ENCODE results near the gene C1orf210. TPM values are rescaled to one million over a fixed set of nuclear protein-coding genes. Genes with fewer than 3 reads are reported as not detected.
A peak's percentile ranks its signal among the peaks of the same experiment; 100 is the strongest.

C1orf210 gene
- total and polyA plus RNA-seq, 2 donors, result 0.66 to 3.1 TPM

DNA sequence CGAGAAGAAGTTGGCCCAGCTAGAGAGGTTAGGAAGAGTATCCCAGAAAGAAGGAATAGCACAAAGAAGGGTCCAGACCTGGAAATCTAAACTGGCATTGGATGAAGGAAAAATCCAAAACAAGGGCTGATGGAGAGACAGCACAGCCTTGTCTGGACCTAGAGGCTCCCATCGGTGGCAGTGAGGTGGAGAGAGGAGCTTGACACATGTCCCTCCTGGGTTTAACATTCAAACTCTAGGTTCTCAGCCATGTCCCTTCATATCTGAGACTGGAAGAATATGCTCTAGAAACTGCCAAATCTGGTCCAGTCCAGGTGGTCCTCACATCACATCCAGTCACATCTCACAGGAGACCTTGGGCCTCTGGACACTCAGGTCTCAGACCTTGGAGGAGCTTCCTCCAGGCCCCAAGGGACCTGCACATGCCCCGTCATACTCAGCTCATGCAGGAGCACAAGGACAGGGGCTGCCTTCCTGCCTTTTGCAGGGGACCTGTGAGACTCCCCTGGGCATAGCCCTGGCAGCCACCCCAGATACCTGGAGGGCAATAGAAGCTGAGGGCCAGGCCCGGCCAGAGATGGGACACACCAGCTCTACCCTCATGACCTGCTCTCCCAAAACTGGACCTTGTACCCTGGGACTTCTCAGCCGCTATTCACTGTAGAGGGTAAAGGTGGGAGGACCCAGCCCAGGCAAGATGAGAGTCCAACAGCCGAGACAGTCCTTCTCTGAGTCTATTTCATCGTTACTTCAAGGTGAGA lies 8.1 kb downstream of the C1orf210 start:
- 97% methylated on average over 7 of the region's 7 CpGs for WGBS

DNA sequence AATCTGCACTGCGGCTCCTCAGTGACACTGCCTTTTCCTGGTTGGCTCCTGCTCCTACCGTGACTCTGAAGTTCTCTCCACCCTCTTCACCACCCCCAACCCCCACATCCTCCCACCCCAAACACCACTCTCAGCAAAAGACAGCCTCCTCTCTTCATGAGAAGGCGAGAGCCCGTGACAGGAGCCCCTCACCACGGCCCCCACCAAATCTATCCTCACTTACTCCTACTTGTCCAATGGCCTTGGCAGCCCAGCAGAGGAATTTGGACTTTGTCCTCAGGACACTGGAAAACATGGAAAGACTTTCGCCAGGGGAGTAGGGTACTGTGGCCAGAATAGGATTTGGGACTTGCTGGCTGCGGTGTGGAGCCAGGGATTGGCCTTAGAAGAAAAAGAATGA lies 8.7 kb downstream of the C1orf210 start:
- Histone ChIP-seq H3K27ac (ENCODE audit: low read depth in 1 of 2, low read length in 1 of 2) (no peak overlapping the region), H3K4me3 (ENCODE audit: low read length in 2 of 2) (no peak overlapping the region), H3K4me1 (ENCODE audit: control insufficient read depth in 2 of 2, insufficient read depth in 2 of 2, low read length in 2 of 2) (peaks cover 0 to 23% of the 10 kb centered on the region in 2 donors), H3K27me3 (ENCODE audit: control insufficient read depth in 2 of 2, insufficient read depth in 1 of 2, low read length in 1 of 2) (no peaks in the 10 kb centered on the region), H3K9me3 (ENCODE audit: control insufficient read depth in 2 of 2, insufficient read depth in 1 of 2, low read length in 1 of 2) (peaks cover 0 to 10% of the 10 kb centered on the region in 2 donors), H3K36me3 (ENCODE audit: control insufficient read depth in 2 of 2, insufficient read depth in 2 of 2, low read length in 1 of 2) (no peaks in the 10 kb centered on the region)
- WGBS, result 87% methylated on average over 7 of the region's 7 CpGs
- peak in 2 of 9 donors; percentile 38 to 53 for DNase-seq (ENCODE audit: low read depth in 6 of 9, low spot score in 9 of 9)

More for the DNA sequence above, 8.1 kb downstream of the C1orf210 start:
- H3K4me3 ChIP-seq (ENCODE audit: low read length in 2 of 2), result no peak overlapping the region
- H3K36me3 ChIP-seq (ENCODE audit: control insufficient read depth in 2 of 2, insufficient read depth in 2 of 2, low read length in 1 of 2), result no peaks in the 10 kb centered on the region
- no peak overlapping the region for H3K27ac ChIP-seq (ENCODE audit: low read depth in 1 of 2, low read length in 1 of 2)
- no peaks in the 10 kb centered on the region for H3K27me3 ChIP-seq (ENCODE audit: control insufficient read depth in 2 of 2, insufficient read depth in 1 of 2, low read length in 1 of 2)
- peaks cover 0 to 23% of the 10 kb centered on the region in 2 donors for H3K4me1 ChIP-seq (ENCODE audit: control insufficient read depth in 2 of 2, insufficient read depth in 2 of 2, low read length in 2 of 2)
- H3K9me3 ChIP-seq (ENCODE audit: control insufficient read depth in 2 of 2, insufficient read depth in 1 of 2, low read length in 1 of 2), result peaks cover 0 to 10% of the 10 kb centered on the region in 2 donors
- DNase-seq (ENCODE audit: low read depth in 6 of 9, low spot score in 9 of 9), result no peak

DNA sequence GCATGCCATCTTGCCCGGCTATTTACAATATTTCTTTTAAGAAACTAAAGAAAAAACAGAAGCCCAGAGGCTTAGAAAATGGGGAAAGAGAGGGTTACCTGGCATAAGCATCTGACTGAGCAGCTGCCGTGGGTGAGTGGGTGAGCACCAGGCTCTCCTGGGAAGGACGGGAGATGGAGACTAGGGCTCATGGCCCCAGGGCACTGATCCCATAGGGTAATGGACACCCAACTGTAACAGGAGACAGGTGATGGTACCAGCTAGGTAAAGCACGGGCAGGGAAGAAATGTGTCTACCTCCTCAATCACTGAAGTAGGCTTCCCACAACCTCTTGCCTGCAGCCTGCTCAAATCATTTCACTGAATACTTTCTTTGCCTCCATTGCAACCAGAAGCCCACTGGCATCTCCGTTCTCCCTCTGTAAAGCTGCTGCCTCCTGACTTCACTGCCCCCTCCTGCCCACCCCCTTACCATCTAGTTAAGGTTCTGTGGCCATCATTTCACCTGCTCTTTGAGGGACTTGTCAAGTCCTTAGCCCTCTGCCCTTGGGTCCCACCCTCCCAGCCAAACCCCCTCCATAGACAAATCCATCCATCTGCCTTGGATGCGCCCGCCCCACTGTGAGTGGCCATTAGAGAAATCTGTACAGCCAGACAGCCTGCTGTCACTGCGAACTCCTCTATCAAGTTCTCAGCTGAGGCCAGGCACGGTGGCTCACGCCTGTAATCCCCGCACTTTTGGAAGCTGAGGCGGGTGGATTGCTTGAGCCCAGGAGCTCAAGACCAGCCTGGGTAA lies 9.4 kb downstream of the C1orf210 start:
- Histone ChIP-seq H3K27ac (ENCODE audit: low read depth in 1 of 2, low read length in 1 of 2) (peak overlapping the region in 1 of 2 donors; percentile 53), H3K9me3 (ENCODE audit: control insufficient read depth in 2 of 2, insufficient read depth in 1 of 2, low read length in 1 of 2) (peaks cover 0 to 10% of the 10 kb centered on the region in 2 donors), H3K27me3 (ENCODE audit: control insufficient read depth in 2 of 2, insufficient read depth in 1 of 2, low read length in 1 of 2) (no peaks in the 10 kb centered on the region), H3K36me3 (ENCODE audit: control insufficient read depth in 2 of 2, insufficient read depth in 2 of 2, low read length in 1 of 2) (no peaks in the 10 kb centered on the region), H3K4me3 (ENCODE audit: low read length in 2 of 2) (no peak overlapping the region), H3K4me1 (ENCODE audit: control insufficient read depth in 2 of 2, insufficient read depth in 2 of 2, low read length in 2 of 2) (peaks cover 0 to 23% of the 10 kb centered on the region in 2 donors)
- DNase-seq (ENCODE audit: low read depth in 6 of 9, low spot score in 9 of 9), result no peak
- 96% methylated on average over 12 of the region's 12 CpGs for WGBS

DNA sequence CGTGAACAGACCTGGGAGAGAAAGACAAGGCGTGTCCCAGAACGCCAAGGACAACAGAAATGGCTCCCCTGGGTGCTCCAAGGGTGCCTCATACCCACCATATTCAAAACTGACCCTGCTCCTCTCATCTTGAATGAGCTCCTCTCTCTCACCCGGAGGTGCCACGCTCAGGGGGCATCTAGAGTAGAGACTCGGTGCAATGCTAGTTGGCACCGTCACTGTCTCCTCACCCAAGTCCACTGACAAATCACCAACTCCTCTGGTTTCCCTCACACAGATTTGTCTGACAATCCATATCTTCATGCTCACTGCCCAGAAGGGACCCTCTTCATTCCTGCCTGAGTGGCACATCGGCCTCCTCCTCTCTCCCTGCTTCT lies 10.6 kb downstream of the C1orf210 start:
- Histone ChIP-seq H3K36me3 (ENCODE audit: control insufficient read depth in 2 of 2, insufficient read depth in 2 of 2, low read length in 1 of 2) (no peaks in the 10 kb centered on the region), H3K4me3 (ENCODE audit: low read length in 2 of 2) (no peak overlapping the region), H3K27ac (ENCODE audit: low read depth in 1 of 2, low read length in 1 of 2) (no peak overlapping the region), H3K9me3 (ENCODE audit: control insufficient read depth in 2 of 2, insufficient read depth in 1 of 2, low read length in 1 of 2) (peaks cover 0 to 10% of the 10 kb centered on the region in 2 donors), H3K4me1 (ENCODE audit: control insufficient read depth in 2 of 2, insufficient read depth in 2 of 2, low read length in 2 of 2) (peaks cover 3 to 28% of the 10 kb centered on the region in 2 donors), H3K27me3 (ENCODE audit: control insufficient read depth in 2 of 2, insufficient read depth in 1 of 2, low read length in 1 of 2) (peaks cover 0 to 7% of the 10 kb centered on the region in 2 donors)
- no peak for DNase-seq (ENCODE audit: low read depth in 6 of 9, low spot score in 9 of 9)
- WGBS, result 97% methylated on average over 8 of the region's 8 CpGs

DNA sequence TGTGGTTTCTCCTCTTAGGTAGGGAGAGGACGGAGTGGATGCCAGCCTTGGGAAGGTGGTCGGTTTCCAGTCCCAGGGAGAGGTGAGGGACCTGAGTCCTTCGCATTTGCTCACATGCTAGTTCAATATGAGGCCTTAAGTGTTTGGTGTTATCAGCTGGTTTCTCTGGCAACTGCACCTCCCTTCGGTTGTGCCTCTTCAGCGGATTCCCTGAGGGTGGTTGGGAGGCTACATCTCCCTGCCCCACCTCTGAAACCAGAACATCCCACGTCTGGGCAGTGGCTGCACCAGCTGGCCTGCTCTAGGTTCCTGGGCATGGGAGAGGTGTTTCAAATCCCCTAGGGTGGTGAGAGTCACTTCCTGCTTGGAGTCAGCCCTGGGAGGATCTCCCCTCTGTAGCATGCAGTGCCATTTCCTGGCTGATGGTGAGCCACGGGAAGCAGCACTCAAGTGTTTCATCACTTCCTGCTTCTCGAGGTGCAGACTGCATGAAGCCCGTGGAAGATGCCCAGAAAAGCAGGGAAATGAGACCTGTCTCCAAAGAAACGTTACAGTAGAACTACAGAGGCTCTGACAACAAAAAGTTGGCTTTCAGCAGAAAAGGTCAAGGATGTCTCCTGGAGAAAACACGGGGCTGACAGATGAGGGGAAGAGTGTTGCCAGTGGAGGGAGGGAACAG lies 11.1 kb downstream of the C1orf210 start:
- Histone ChIP-seq H3K36me3 (ENCODE audit: control insufficient read depth in 2 of 2, insufficient read depth in 2 of 2, low read length in 1 of 2) (no peaks in the 10 kb centered on the region), H3K9me3 (ENCODE audit: control insufficient read depth in 2 of 2, insufficient read depth in 1 of 2, low read length in 1 of 2) (peaks cover 0 to 10% of the 10 kb centered on the region in 2 donors), H3K27ac (ENCODE audit: low read depth in 1 of 2, low read length in 1 of 2) (peak overlapping the region in 1 of 2 donors; percentile 69), H3K4me1 (ENCODE audit: control insufficient read depth in 2 of 2, insufficient read depth in 2 of 2, low read length in 2 of 2) (peaks cover 3 to 28% of the 10 kb centered on the region in 2 donors), H3K27me3 (ENCODE audit: control insufficient read depth in 2 of 2, insufficient read depth in 1 of 2, low read length in 1 of 2) (peaks cover 0 to 7% of the 10 kb centered on the region in 2 donors), H3K4me3 (ENCODE audit: low read length in 2 of 2) (no peak overlapping the region)
- WGBS, result 61% methylated on average over 11 of the region's 11 CpGs
- DNase-seq (ENCODE audit: low read depth in 6 of 9, low spot score in 9 of 9), result peak in 4 of 9 donors; percentile 24 to 71 (median 50)

DNA sequence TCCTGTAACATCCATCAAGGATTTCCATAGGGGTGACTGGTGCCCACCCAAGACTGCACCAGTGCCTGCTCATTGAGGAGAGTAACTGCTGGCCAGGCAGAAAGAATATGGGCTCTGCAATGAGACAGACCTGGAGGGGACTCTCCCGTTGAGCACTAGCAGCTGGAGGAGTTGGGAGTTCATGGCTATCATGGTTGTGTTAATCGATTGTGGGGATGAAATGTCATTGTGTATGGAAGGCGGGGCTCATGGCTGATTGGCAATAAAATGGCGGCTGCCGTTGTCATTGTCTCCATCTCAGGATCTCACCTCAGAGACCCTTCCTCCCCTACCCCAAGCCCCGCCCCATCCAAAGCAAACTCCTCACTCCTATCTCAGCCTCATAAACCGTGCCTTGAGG lies 11.7 kb downstream of the C1orf210 start:
- H3K4me1 ChIP-seq (ENCODE audit: control insufficient read depth in 2 of 2, insufficient read depth in 2 of 2, low read length in 2 of 2), result peaks cover 3 to 28% of the 10 kb centered on the region in 2 donors
- no peak overlapping the region for H3K27ac ChIP-seq (ENCODE audit: low read depth in 1 of 2, low read length in 1 of 2)
- no peaks in the 10 kb centered on the region for H3K36me3 ChIP-seq (ENCODE audit: control insufficient read depth in 2 of 2, insufficient read depth in 2 of 2, low read length in 1 of 2)
- no peak overlapping the region for H3K4me3 ChIP-seq (ENCODE audit: low read length in 2 of 2)
- H3K27me3 ChIP-seq (ENCODE audit: control insufficient read depth in 2 of 2, insufficient read depth in 1 of 2, low read length in 1 of 2), result peaks cover 0 to 7% of the 10 kb centered on the region in 2 donors
- peaks cover 0 to 10% of the 10 kb centered on the region in 2 donors for H3K9me3 ChIP-seq (ENCODE audit: control insufficient read depth in 2 of 2, insufficient read depth in 1 of 2, low read length in 1 of 2)
- no peak for DNase-seq (ENCODE audit: low read depth in 6 of 9, low spot score in 9 of 9)
- WGBS, result 97% methylated on average over 7 of the region's 7 CpGs

DNA sequence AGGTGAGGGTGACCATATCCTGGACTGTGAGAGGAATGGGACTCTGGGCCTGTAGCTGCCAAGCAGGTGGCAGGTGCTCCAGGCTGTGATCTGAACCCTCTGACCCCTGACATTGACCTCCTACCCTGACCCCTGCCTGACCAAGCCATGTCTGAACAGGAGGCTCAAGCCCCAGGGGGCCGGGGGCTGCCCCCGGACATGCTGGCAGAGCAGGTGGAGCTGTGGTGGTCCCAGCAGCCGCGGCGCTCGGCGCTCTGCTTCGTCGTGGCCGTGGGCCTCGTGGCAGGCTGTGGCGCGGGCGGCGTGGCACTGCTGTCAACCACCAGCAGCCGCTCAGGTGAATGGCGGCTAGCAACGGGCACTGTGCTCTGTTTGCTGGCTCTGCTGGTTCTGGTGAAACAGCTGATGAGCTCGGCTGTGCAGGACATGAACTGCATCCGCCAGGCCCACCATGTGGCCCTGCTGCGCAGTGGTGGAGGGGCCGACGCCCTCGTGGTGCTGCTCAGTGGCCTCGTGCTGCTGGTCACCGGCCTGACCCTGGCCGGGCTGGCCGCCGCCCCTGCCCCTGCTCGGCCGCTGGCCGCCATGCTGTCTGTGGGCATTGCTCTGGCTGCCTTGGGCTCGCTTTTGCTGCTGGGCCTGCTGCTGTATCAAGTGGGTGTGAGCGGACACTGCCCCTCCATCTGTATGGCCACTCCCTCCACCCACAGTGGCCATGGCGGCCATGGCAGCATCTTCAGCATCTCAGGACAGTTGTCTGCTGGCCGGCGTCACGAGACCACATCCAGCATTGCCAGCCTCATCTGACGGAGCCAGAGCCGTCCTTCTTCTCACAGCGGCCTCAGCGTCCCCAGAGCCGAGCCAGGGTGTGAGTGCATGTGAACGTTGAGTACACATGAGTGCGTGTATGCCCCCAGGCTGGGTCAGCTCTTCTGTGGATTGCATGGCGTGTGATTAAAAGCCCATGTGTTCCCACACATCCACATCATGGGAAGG lies 12.5 kb downstream of the C1orf210 start:
- H3K4me3 ChIP-seq (ENCODE audit: low read length in 2 of 2), result no peak overlapping the region
- H3K27ac ChIP-seq (ENCODE audit: low read depth in 1 of 2, low read length in 1 of 2), result no peak overlapping the region
- DNase-seq (ENCODE audit: low read depth in 6 of 9, low spot score in 9 of 9), result no peak
- H3K36me3 ChIP-seq (ENCODE audit: control insufficient read depth in 2 of 2, insufficient read depth in 2 of 2, low read length in 1 of 2), result no peaks in the 10 kb centered on the region
- H3K9me3 ChIP-seq (ENCODE audit: control insufficient read depth in 2 of 2, insufficient read depth in 1 of 2, low read length in 1 of 2), result peaks cover 0 to 10% of the 10 kb centered on the region in 2 donors
- peaks cover 0 to 7% of the 10 kb centered on the region in 2 donors for H3K27me3 ChIP-seq (ENCODE audit: control insufficient read depth in 2 of 2, insufficient read depth in 1 of 2, low read length in 1 of 2)
- peaks cover 3 to 28% of the 10 kb centered on the region in 2 donors for H3K4me1 ChIP-seq (ENCODE audit: control insufficient read depth in 2 of 2, insufficient read depth in 2 of 2, low read length in 2 of 2)
- 98% methylated on average over 46 of the region's 46 CpGs for WGBS

DNA sequence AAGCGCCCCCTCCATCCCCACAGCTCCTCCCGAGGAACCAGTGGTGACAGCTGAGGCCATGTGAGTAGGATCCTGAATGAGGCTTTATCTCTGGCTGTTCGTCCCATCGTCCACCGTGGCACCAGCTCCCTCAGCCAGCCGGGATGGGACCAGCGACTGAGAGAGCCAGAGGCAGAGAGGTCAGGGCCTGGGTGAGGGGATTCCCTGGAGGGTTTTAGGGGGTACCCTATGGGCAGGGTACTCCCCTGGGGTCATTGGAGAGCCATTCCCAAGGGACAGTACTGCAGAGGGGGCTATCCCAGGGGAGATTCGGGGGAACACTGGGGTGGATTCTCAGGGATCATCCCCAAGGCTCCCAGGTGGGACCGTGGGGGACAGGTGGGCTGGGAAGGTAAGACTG lies 13.2 kb downstream of the C1orf210 start:
- Histone ChIP-seq H3K27ac (ENCODE audit: low read depth in 1 of 2, low read length in 1 of 2) (no peak overlapping the region), H3K4me1 (ENCODE audit: control insufficient read depth in 2 of 2, insufficient read depth in 2 of 2, low read length in 2 of 2) (peaks cover 3 to 28% of the 10 kb centered on the region in 2 donors), H3K4me3 (ENCODE audit: low read length in 2 of 2) (no peak overlapping the region), H3K36me3 (ENCODE audit: control insufficient read depth in 2 of 2, insufficient read depth in 2 of 2, low read length in 1 of 2) (no peaks in the 10 kb centered on the region), H3K27me3 (ENCODE audit: control insufficient read depth in 2 of 2, insufficient read depth in 1 of 2, low read length in 1 of 2) (peaks cover 0 to 7% of the 10 kb centered on the region in 2 donors), H3K9me3 (ENCODE audit: control insufficient read depth in 2 of 2, insufficient read depth in 1 of 2, low read length in 1 of 2) (peaks cover 0 to 10% of the 10 kb centered on the region in 2 donors)
- DNase-seq (ENCODE audit: low read depth in 6 of 9, low spot score in 9 of 9), result no peak
- WGBS, result 91% methylated on average over 9 of the region's 9 CpGs

Measured in thymus (tissue), 11 donors.